Brain pericyte (primary cell): ENCODE results near the gene LRRC23.
"Not testable (repeated sequence)": the region's sequence is repeated elsewhere in the genome, so short reads cannot be mapped to it uniquely, and the experiment has no call there.

Experiments used
- DNase-seq: peaks from one replicate; pipeline ENCODE4 v3.0.0-alpha.2; 2012; ENCODE audit warnings: low read depth, low spot score

LRRC23 gene

GRCh38 chr12:6904280-6905276 is at the start of gene LRRC23:
Gene LRRC23 (plus strand): TSS chr12:6904822. CDS start chr12:6905634, 812 bp downstream.
- DNase-seq = peak; percentile 80

- no peak for DNase-seq
Observed at GRCh38 chr12:6855322-6855721, 49.3 kb upstream of the LRRC23 start.

GRCh38 chr12:6858799-6859198 is 45.8 kb upstream of the LRRC23 start:
- no peak for DNase-seq

- no peak for DNase-seq
Observed at GRCh38 chr12:6860116-6860515, 44.5 kb upstream of the LRRC23 start.

- DNase-seq = no peak
Observed at GRCh38 chr12:6860942-6861341, 43.7 kb upstream of the LRRC23 start.

GRCh38 chr12:6861391-6861790 is 43.2 kb upstream of the LRRC23 start:
- DNase-seq = no peak

- DNase-seq = no peak
Observed at GRCh38 chr12:6863033-6863432, 41.6 kb upstream of the LRRC23 start.

- DNase-seq = no peak
Observed at GRCh38 chr12:6863586-6864321, 40.9 kb upstream of the LRRC23 start.

GRCh38 chr12:6865307-6865706 is 39.3 kb upstream of the LRRC23 start:
- not testable (repeated sequence) for DNase-seq

- DNase-seq = no peak
Observed at GRCh38 chr12:6866163-6866919, 38.3 kb upstream of the LRRC23 start.

GRCh38 chr12:6866920-6867412 is 37.7 kb upstream of the LRRC23 start:
- DNase-seq = no peak

GRCh38 chr12:6867413-6868210 is 37.0 kb upstream of the LRRC23 start, which contains the start of gene TPI1:
Gene TPI1 (plus strand): TSS chr12:6867531. CDS start chr12:6867567, 36 bp downstream.
- DNase-seq = no peak

- no peak for DNase-seq
Observed at GRCh38 chr12:6868211-6869048, 36.2 kb upstream of the LRRC23 start.

- no peak for DNase-seq
Observed at GRCh38 chr12:6869049-6870021, 35.3 kb upstream of the LRRC23 start.

GRCh38 chr12:6870304-6870703 is 34.3 kb upstream of the LRRC23 start:
- not testable (repeated sequence) for DNase-seq

- no peak for DNase-seq
Observed at GRCh38 chr12:6871052-6871957, 33.3 kb upstream of the LRRC23 start.
